HCT116 (cell line): ENCODE measurements around the gene USP31.

ENCODE experiments used
- CEBPB ChIP-seq: IDR thresholded peaks from 2 replicates; pipeline ENCODE4 v1.6.1; 2012; ENCODE audit warnings: low read depth
- CTCF ChIP-seq, 3 experiments: fragments of 200-600 bp in 1 of 3; sonication (generic) in 1 of 3; IDR thresholded peaks in 2 of 3; conservative IDR thresholded peaks in 1 of 3; 2 replicates each; pipeline ENCODE4 v1.5.1; 2012 to 2017; ENCODE audit warnings: low read depth in 2 of 3, low read length in 2 of 3, antibody characterized with exemption in 1 of 3, borderline replicate concordance in 1 of 3, control low read depth in 1 of 3, mild to moderate bottlenecking in 1 of 3, mixed read lengths in 1 of 3, mixed run types in 1 of 3, moderate library complexity in 1 of 3; ENCODE audit not compliant: insufficient read depth in 1 of 3
- ELF1 ChIP-seq: IDR thresholded peaks from 2 replicates; pipeline ENCODE4 v1.6.1; 2012; ENCODE audit warnings: low read depth, borderline replicate concordance
- REST ChIP-seq: IDR thresholded peaks from 2 replicates; pipeline ENCODE4 v1.6.1; 2012; ENCODE audit warnings: low read depth
- SIN3A ChIP-seq: IDR thresholded peaks from 2 replicates; pipeline ENCODE4 v1.6.1; 2012; ENCODE audit warnings: low read depth
- TCF7L2 ChIP-seq: IDR thresholded peaks from 2 replicates; pipeline ENCODE4 v1.7.0; 2011; ENCODE audit warnings: borderline replicate concordance, inconsistent platforms; ENCODE audit not compliant: insufficient read depth, insufficient read length; ENCODE audit errors: extremely low read depth

GRCh38 chr16:23137818-23138217 lies 11.4 kb downstream of the USP31 start:
- TF ChIP-seq ELF1 (no peak), SIN3A (no peak), REST (no peak), CEBPB (no peak), TCF7L2 (no peak), CTCF (IDR thresholded peaks at IDR 0.05 in 2 of 3, conservative IDR thresholded peaks at IDR 0.05 in 1 of 3; ENCODE audit: borderline replicate concordance in 1 of 3, insufficient read depth in 1 of 3, low read depth in 2 of 3, low read length in 2 of 3) (no peak)
